Pancreas (tissue), 10 donors: Measurements from ENCODE around the gene SLC6A4. TPM values are rescaled to one million over a fixed set of nuclear protein-coding genes. Genes with fewer than 3 reads are reported as not detected.
"Not testable (repeated sequence)": the region's sequence is repeated elsewhere in the genome, so short reads cannot be mapped to it uniquely, and the experiment has no call there.

ENCODE experiments used
- ATAC-seq, 4 donors: fragments of 200-7000 bp; cut with Tn5 transposase; one replicate each; pipeline versions ENCODE4 v1.8.0 to v1.9.1; 2020; ENCODE audit warnings: mild to moderate bottlenecking in 4 of 4, moderate library complexity in 4 of 4
- DNase-seq, 6 donors: peaks; one replicate each; pipeline ENCODE4 v3.0.0-alpha.2; 2020
- FAIRE-seq: peaks from 2 replicates; lab custom pipeline; 2012; peaks lifted over from hg19 to GRCh38; lab: Jason Lieb, UNC
- H3K27ac ChIP-seq, 4 donors: fragments of 200-600 bp; sonication (generic); 1 replicate in 3 of 4; 2 replicates in 1 of 4; pipeline versions ENCODE4 v1.5.0 to v1.8.0; 2020
- H3K27me3 ChIP-seq, 4 donors: fragments of 200-600 bp; one replicate each; pipeline ENCODE4 v1.8.0; 2021
- H3K36me3 ChIP-seq, 3 donors: fragments of 200-600 bp; sonication (generic) in 1 of 3; one replicate each; pipeline versions ENCODE4 v1.5.0 to v1.8.0; 2020 to 2021
- H3K4me1 ChIP-seq, 3 donors: fragments of 200-600 bp; one replicate each; pipeline ENCODE4 v1.8.0; 2021
- H3K4me3 ChIP-seq, 4 donors: fragments of 200-600 bp; sonication (generic) in 2 of 4; one replicate each; pipeline versions ENCODE4 v1.5.0 to v1.8.0; 2020 to 2021
- H3K9me3 ChIP-seq, 4 donors: fragments of 200-600 bp; one replicate each; pipeline ENCODE4 v1.8.0; 2021
- WGBS, 2 donors: extraction: QIAGEN DNeasy Blood & Tissue Kit; methylation state at CpG; one replicate each; pipeline ENCODE4 v1.1.7; 2013; 5-methylcytosine and 5-hydroxymethylcytosine counted together
- intact Hi-C, 3 donors: fragments of 100-400 bp; cut with DNase I; formaldehyde crosslinking; loops; one replicate each; pipeline versions ENCODE4 v1.11.1 to v1.14.2; 2022
- polyA plus RNA-seq, 2 donors: library from polyadenylated mRNA; stranded (reverse); fragments of 200-250 nt; gene quantifications; one replicate each; pipeline ENCODE4 v1.2.3, GENCODE V29; 2013
- total RNA-seq, 6 donors: library from RNA; stranded (reverse); fragmentation: NEBNext Ultra II Directional in 4 of 6; extraction: Animal tissue kit (Norgen Biotek cat#: 25700) in 4 of 6; gene quantifications; one replicate each; pipeline versions ENCODE4 v1.2.1 to v1.2.4, GENCODE V29; 2021 to 2023
- TF ChIP-seq, protein P1 (sequence below), 4 donors: fragments of 200-600 bp; sonication (generic) in 3 of 4; IDR thresholded peaks; one replicate each; pipeline versions ENCODE4 v1.5.0 to v1.8.0; 2021; ENCODE audit warnings: antibody characterized with exemption in 4 of 4
- donor health status: healthy with polysubstance abuse.
- donor health status: DM: no; HTN: no; CAD: no; lungs with moderate emphysema.
- donor health status: DM: no; HTN: no; CAD: no.
- donor health status: control.
- donor health status: control.
- donor health status: Bipolar disorder and iron deficiency.
- donor health status: DM: yes; HTN: yes; CAD: no.
- donor health status: DM: no; HTN: no; CAD: no.
- donor health status: DM: no; HTN: no; CAD: no.
- donor health status: DM: yes; HTN: yes; CAD: no.

Gene SLC6A4
- total and polyA plus RNA-seq, 8 donors, result 0.42 to 3.1 (median 0.87) TPM

DNA sequence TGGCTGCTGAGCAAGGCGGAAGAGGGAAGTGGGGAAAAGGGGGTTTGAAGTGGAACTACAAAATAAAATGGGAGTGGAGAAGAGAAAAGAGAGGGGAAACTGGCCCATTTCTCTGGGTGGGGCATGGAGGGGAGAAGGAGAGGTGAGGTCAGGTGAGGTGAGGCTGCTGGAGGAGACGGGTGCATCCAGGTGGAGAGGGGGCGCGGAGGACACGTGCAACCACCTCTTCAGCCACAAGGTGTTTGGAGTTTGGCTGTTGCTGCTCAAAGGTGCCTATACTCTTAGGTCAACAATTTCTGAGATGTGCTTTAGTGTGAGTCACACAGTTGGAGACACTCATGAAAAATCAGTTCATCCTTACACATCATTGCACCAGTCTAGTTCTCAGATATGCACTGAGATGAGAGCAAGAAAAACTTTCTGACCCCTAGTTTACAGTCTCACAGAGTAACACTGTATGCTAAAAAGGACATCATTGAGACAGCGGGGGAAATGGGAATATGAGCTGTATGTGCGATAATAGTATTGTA is 4.8 kb downstream of the SLC6A4 start:
- no peaks in the 10 kb centered on the region for H3K9me3 ChIP-seq
- TF ChIP-seq, protein P1, sequence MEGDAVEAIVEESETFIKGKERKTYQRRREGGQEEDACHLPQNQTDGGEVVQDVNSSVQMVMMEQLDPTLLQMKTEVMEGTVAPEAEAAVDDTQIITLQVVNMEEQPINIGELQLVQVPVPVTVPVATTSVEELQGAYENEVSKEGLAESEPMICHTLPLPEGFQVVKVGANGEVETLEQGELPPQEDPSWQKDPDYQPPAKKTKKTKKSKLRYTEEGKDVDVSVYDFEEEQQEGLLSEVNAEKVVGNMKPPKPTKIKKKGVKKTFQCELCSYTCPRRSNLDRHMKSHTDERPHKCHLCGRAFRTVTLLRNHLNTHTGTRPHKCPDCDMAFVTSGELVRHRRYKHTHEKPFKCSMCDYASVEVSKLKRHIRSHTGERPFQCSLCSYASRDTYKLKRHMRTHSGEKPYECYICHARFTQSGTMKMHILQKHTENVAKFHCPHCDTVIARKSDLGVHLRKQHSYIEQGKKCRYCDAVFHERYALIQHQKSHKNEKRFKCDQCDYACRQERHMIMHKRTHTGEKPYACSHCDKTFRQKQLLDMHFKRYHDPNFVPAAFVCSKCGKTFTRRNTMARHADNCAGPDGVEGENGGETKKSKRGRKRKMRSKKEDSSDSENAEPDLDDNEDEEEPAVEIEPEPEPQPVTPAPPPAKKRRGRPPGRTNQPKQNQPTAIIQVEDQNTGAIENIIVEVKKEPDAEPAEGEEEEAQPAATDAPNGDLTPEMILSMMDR (IDR thresholded peaks at IDR 0.05), result no peak
- H3K27ac ChIP-seq, result no peak overlapping the region

DNA sequence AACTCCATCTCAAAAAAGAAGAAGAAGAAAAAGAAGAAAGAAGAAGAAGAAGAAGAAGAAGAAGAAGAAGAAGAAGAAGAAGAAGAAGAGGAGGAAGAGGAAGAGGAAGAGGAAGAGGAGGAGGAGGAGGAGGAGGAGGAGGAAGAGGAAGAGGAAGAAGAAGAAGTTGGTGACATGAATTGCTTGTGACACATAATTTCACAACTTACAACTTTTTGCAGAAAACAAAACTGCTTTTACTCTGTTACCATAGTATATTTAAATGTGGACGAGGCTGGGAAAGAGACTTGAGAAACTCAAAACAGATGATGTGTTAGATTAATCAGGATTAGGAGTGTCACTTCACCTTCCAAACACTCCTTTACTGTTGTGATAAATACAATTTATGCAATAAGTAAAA is 5.5 kb downstream of the SLC6A4 start:
- H3K27me3 ChIP-seq, FAIRE-seq, H3K36me3 ChIP-seq, intact Hi-C loops, H3K4me1 ChIP-seq, H3K27ac ChIP-seq, H3K4me3 ChIP-seq, H3K9me3 ChIP-seq, DNase-seq, ATAC-seq: not testable (repeated sequence)
- 60 to 85% methylated on average over 1 of the region's 1 CpG for WGBS, 2 donors

More for the DNA sequence above, 4.8 kb downstream of the SLC6A4 start:
- Histone ChIP-seq H3K27me3 (no peaks in the 10 kb centered on the region), H3K4me1 (no peaks in the 10 kb centered on the region), H3K4me3 (no peak overlapping the region), H3K36me3 (no peaks in the 10 kb centered on the region)
- 88 to 89% methylated on average over 7 of the region's 7 CpGs for WGBS, 2 donors
- intact Hi-C loops, result no loop called here
- no peak for DNase-seq
- no peak for ATAC-seq
- FAIRE-seq, result no peak

DNA sequence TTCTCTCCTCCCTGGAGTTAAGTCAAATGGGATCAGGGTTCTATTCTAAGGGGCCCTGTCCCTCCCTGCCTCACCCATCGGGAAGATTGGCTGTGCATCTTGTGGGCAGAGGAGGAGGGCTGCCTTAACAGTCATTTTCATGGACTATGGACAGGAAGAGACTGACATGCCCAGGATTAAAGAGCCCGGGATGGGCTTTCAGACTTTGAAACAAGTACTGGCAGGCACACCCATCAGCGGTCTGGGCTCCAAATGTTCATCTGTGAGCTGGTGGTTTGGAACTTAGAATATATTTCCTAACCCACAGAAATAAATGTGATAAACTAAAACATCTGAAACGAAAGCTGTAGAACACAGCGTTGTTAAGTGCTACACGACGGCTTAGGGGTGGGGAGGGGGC is 6.5 kb downstream of the SLC6A4 start:
- FAIRE-seq (no peak), ATAC-seq (no peak), DNase-seq (no peak)
- no peaks in the 10 kb centered on the region for H3K4me1 ChIP-seq
- no peaks in the 10 kb centered on the region for H3K9me3 ChIP-seq
- H3K27me3 ChIP-seq, result no peaks in the 10 kb centered on the region
- no peak overlapping the region for H3K4me3 ChIP-seq
- intact Hi-C loops, result no loop called here
- H3K36me3 ChIP-seq, result no peaks in the 10 kb centered on the region
- H3K27ac ChIP-seq, result no peak overlapping the region
- TF ChIP-seq, protein P1 (IDR thresholded peaks at IDR 0.05), result no peak
- 69 to 76% methylated on average over 7 of the region's 7 CpGs for WGBS, 2 donors

DNA sequence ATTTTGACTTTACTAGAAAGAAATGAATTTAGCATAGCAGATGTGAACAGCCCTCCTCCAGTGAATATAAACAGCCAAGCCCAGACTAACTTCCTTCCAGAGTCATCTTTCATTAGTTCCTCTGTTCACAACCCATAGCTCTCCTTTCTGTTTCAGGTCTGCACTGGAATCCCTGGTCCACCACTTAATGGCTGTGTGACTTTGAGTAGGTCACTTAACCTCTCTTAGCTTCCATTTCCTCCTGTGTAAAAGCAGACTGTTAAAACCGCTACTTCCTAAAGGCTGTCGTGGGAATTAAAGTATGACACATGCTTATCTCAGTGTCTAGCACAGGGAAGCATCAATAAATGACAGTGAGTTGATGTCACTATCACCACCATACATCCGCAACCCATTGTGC is 7.5 kb downstream of the SLC6A4 start:
- TF ChIP-seq, protein P1 (IDR thresholded peaks at IDR 0.05), result no peak
- Histone ChIP-seq H3K9me3 (no peaks in the 10 kb centered on the region), H3K27me3 (no peaks in the 10 kb centered on the region), H3K36me3 (no peaks in the 10 kb centered on the region), H3K27ac (no peak overlapping the region), H3K4me3 (no peak overlapping the region), H3K4me1 (no peaks in the 10 kb centered on the region)
- no peak for DNase-seq
- ATAC-seq, result no peak
- intact Hi-C loops, result no loop called here
- FAIRE-seq, result no peak
- 87 to 92% methylated on average over 3 of the region's 3 CpGs for WGBS, 2 donors

DNA sequence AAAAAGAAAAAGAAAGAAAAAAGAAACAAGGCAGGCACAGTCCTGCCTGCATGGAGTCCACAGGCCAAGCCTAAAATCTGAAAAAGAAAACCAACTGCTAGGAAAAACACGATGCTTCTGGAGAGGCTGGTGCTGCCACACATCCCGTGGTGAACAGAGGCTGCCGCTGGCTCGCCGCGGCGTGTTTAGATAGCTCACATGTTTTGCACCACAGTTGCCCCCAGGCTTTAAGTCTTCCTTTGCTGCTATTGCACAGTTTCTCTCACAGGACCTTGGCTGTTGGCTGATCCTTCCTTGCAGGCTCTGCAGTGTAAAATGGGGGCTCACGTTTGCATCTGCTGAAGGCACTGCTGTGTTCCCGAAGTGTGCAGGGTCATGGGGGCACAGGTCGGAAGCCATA is 8.6 kb downstream of the SLC6A4 start:
- Histone ChIP-seq H3K36me3 (no peaks in the 10 kb centered on the region), H3K27ac (no peak overlapping the region), H3K9me3 (no peaks in the 10 kb centered on the region), H3K4me3 (no peak overlapping the region), H3K27me3 (no peaks in the 10 kb centered on the region), H3K4me1 (no peaks in the 10 kb centered on the region)
- 79 to 85% methylated on average over 10 of the region's 10 CpGs for WGBS, 2 donors
- ATAC-seq (no peak), DNase-seq (no peak), FAIRE-seq (no peak)
- intact Hi-C loops, result no loop called here
- TF ChIP-seq, protein P1 (IDR thresholded peaks at IDR 0.05), result no peak
